SU-DHL-6 (cell line): ENCODE data around the gene MICAL1.

Experiments
- EZH2phosphoT487 ChIP-seq: fragments of 200-600 bp; sonication (generic), shearing (Covaris generic); conservative IDR thresholded peaks from 2 replicates; pipeline ENCODE4 v1.6.1; 2018; ENCODE audit warnings: mild to moderate bottlenecking, antibody characterized with exemption, low read length, moderate library complexity, mixed read lengths
- TF ChIP-seq, protein P1 (sequence below): fragments of 200-600 bp; sonication (generic); IDR thresholded peaks from one replicate; pipeline ENCODE4 v1.5.1; 2017; ENCODE audit warnings: antibody characterized with exemption, mild to moderate bottlenecking, low read length, moderate library complexity; ENCODE audit not compliant: insufficient read depth, poor library complexity, severe bottlenecking

DNA sequence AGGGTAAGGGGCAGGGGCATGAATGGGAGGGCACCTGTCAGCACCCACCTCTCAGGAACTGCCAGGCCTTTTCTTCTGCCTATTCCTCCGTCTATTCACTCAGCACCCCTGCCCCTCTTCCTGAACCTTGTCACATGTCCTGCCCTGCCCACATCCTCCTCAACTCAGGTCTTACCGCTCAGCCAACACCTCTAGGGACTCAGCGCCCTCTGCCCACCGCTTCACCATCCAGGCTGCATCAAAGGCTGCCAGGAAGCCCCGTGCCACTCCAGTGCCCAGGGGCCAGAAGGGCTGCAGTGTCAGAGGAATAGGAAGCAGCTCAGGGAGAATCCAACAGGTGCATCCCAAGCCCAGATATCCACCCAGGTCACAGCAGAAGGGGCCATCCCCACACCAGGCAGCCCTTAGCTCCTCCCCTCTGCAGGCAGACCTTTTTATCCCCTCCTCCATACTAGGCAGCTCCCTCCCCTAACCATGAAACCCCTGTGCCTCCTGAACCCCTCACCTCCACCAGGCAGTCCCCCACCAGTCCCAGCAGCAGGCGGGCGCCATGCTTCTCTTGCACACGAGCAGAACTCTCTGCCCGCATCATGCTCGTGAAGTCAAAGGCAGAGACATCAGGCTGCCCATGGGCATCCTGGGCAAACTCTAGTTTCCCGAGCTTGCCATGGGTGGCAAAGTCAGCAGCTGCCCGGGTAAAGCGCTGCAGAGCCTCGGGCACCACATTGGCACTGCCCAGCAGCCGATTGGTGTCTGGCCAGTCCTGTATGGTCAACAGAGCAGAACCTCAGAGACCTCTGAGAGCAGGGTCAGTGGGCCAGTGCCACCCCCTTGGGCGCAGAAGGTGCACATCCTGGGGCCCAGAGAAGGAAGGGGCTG is 5.5 kb downstream of the MICAL1 start:
- TF ChIP-seq EZH2phosphoT487 = no peak
- TF ChIP-seq, protein P1, sequence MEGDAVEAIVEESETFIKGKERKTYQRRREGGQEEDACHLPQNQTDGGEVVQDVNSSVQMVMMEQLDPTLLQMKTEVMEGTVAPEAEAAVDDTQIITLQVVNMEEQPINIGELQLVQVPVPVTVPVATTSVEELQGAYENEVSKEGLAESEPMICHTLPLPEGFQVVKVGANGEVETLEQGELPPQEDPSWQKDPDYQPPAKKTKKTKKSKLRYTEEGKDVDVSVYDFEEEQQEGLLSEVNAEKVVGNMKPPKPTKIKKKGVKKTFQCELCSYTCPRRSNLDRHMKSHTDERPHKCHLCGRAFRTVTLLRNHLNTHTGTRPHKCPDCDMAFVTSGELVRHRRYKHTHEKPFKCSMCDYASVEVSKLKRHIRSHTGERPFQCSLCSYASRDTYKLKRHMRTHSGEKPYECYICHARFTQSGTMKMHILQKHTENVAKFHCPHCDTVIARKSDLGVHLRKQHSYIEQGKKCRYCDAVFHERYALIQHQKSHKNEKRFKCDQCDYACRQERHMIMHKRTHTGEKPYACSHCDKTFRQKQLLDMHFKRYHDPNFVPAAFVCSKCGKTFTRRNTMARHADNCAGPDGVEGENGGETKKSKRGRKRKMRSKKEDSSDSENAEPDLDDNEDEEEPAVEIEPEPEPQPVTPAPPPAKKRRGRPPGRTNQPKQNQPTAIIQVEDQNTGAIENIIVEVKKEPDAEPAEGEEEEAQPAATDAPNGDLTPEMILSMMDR = no peak
